ENCODE data around the gene BTC.
"Not testable (repeated sequence)": the region's sequence is repeated elsewhere in the genome, so short reads cannot be mapped to it uniquely, and the experiment has no call there.

Gene BTC, protein sequence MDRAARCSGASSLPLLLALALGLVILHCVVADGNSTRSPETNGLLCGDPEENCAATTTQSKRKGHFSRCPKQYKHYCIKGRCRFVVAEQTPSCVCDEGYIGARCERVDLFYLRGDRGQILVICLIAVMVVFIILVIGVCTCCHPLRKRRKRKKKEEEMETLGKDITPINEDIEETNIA

GRCh38 chr4:74794382-74795010 is at the start of gene BTC:
TSS of gene BTC (minus strand) at chr4:74794523. CDS start at chr4:74794325, 198 bp downstream.
- Histone ChIP-seq H3K4me3 (ENCODE audit: low read depth, low read length) (peak within 1 kb of the TSS; percentile 87), H3K27ac (ENCODE audit: low read depth, low read length) (no peak within 1 kb of the TSS)

GRCh38 chr4:74840936-74841509 is 46.7 kb upstream of the BTC start:
- peaks cover 15% of the 10 kb centered on the region for H3K27me3 ChIP-seq (ENCODE audit: insufficient read depth, low read length)
- H3K36me3 ChIP-seq (ENCODE audit: insufficient read depth, low read length) = no peaks in the 10 kb centered on the region
- no peak overlapping the region for H3K27ac ChIP-seq (ENCODE audit: low read depth, low read length)
- H3K4me3 ChIP-seq (ENCODE audit: low read depth, low read length) = no peak overlapping the region
- no peak overlapping the region for H2AFZ ChIP-seq (ENCODE audit: low read length, unreplicated experiment)
- H3K79me2 ChIP-seq (ENCODE audit: control insufficient read depth, insufficient read depth, low read length, unreplicated experiment) = no peaks in the 10 kb centered on the region
- H3K4me1 ChIP-seq (ENCODE audit: control insufficient read depth, insufficient read depth, low read length, unreplicated experiment) = peaks cover 3% of the 10 kb centered on the region

More at GRCh38 chr4:74794382-74795010, at the start of gene BTC:
- Histone ChIP-seq H3K27me3 (ENCODE audit: insufficient read depth, low read length) (peaks cover 30% of the 10 kb centered on the region), H3K4me1 (ENCODE audit: control insufficient read depth, insufficient read depth, low read length, unreplicated experiment) (no peaks in the 10 kb centered on the region), H3K79me2 (ENCODE audit: control insufficient read depth, insufficient read depth, low read length, unreplicated experiment) (no peaks in the 10 kb centered on the region), H3K36me3 (ENCODE audit: insufficient read depth, low read length) (no peaks in the 10 kb centered on the region), H2AFZ (ENCODE audit: low read length, unreplicated experiment) (peak within 1 kb of the TSS; percentile 74)

DNA sequence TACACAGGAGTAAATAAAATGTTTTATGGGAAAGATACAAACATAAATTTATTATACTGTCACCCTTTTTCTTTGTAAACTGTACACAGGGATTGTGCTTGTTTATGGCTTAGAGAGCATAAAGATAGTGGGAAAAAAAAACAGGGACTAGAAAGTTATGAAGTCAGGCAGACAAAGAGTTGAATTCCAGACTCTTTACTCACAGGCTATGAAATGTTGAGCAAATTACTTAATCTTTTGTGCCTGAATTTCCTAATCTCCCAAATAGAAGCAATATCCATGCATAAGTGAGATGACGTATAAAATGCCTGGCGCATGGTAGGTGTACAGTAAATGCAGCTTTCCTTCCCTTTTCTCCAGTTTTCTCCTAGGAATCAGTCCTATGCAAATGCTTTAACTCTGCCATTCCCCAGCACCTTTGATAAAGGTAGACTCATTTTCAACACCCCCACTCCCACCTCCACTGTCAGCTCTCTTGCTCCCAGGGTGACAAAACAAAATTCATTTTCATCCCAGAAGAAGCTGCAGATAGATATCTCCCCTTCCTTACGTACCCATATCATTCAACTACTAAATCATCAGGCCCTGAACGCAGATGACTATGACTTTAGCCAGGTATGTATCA is 44.5 kb upstream of the BTC start:
- Histone ChIP-seq H3K79me2 (ENCODE audit: control insufficient read depth, insufficient read depth, low read length, unreplicated experiment) (no peaks in the 10 kb centered on the region), H2AFZ (ENCODE audit: low read length, unreplicated experiment) (no peak overlapping the region), H3K36me3 (ENCODE audit: insufficient read depth, low read length) (no peaks in the 10 kb centered on the region), H3K27me3 (ENCODE audit: insufficient read depth, low read length) (peaks cover 15% of the 10 kb centered on the region; the same call in 1 of the 2 replicates), H3K4me1 (ENCODE audit: control insufficient read depth, insufficient read depth, low read length, unreplicated experiment) (peaks cover 3% of the 10 kb centered on the region), H3K27ac (ENCODE audit: low read depth, low read length) (no peak overlapping the region), H3K4me3 (ENCODE audit: low read depth, low read length) (no peak overlapping the region)

DNA sequence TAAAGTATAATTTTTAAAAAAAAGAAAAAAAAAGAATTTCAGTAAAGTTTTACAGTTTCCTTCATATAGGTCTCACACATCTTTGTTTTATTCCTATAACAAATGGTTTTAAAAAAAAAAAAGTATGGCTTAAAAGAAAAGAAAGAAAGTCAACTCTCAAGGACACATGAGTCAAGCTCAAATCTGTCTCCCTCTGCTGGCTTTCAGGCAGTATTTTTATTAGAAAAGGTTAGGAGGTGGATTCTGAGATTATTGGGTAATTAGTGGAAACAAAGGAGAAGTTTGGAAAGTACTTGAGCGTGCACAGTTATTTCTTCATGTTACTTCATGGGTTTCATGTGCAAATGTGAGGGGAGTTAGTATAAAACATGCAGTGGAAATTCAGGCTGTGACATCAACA is 36.6 kb upstream of the BTC start:
- Histone ChIP-seq H3K36me3 (ENCODE audit: insufficient read depth, low read length) (no peaks in the 10 kb centered on the region), H3K79me2 (ENCODE audit: control insufficient read depth, insufficient read depth, low read length, unreplicated experiment) (no peaks in the 10 kb centered on the region), H2AFZ (ENCODE audit: low read length, unreplicated experiment) (no peak overlapping the region), H3K27ac (ENCODE audit: low read depth, low read length) (no peak overlapping the region), H3K4me3 (ENCODE audit: low read depth, low read length) (no peak overlapping the region), H3K4me1 (ENCODE audit: control insufficient read depth, insufficient read depth, low read length, unreplicated experiment) (no peaks in the 10 kb centered on the region), H3K27me3 (ENCODE audit: insufficient read depth, low read length) (peaks cover 9% of the 10 kb centered on the region; the same call in 1 of the 2 replicates)

DNA sequence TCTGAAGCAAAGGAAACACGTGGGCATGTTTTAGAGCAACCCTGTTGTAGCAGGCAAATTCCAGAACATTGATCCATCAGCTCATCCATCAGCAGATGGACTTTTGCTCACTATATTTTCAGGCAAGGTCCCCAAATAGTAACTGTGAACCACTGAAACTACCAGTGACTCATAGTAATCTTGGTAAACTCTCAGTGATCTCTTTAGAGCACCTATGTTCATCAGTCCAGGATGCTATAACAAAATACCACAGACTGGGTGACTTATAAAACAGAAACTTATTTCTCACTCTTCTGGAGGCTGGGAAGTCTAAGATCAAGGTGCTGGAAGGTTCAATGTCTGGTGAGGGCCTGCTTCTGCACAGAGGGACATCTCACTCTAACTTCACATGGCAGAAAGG is 28.9 kb upstream of the BTC start:
- H2AFZ ChIP-seq (ENCODE audit: low read length, unreplicated experiment) = no peak overlapping the region
- H3K79me2 ChIP-seq (ENCODE audit: control insufficient read depth, insufficient read depth, low read length, unreplicated experiment) = no peaks in the 10 kb centered on the region
- no peaks in the 10 kb centered on the region for H3K36me3 ChIP-seq (ENCODE audit: insufficient read depth, low read length)
- H3K27ac ChIP-seq (ENCODE audit: low read depth, low read length) = no peak overlapping the region
- no peaks in the 10 kb centered on the region for H3K4me1 ChIP-seq (ENCODE audit: control insufficient read depth, insufficient read depth, low read length, unreplicated experiment)
- H3K4me3 ChIP-seq (ENCODE audit: low read depth, low read length) = no peak overlapping the region
- H3K27me3 ChIP-seq (ENCODE audit: insufficient read depth, low read length) = peaks cover 24% of the 10 kb centered on the region

GRCh38 chr4:74822603-74823002 is 28.3 kb upstream of the BTC start:
- H3K4me1 ChIP-seq (ENCODE audit: control insufficient read depth, insufficient read depth, low read length, unreplicated experiment) = no peaks in the 10 kb centered on the region
- H3K79me2 ChIP-seq (ENCODE audit: control insufficient read depth, insufficient read depth, low read length, unreplicated experiment) = no peaks in the 10 kb centered on the region
- peaks cover 24% of the 10 kb centered on the region for H3K27me3 ChIP-seq (ENCODE audit: insufficient read depth, low read length)
- no peaks in the 10 kb centered on the region for H3K36me3 ChIP-seq (ENCODE audit: insufficient read depth, low read length)
- H3K27ac ChIP-seq (ENCODE audit: low read depth, low read length) = no peak overlapping the region
- H3K4me3 ChIP-seq (ENCODE audit: low read depth, low read length) = no peak overlapping the region
- H2AFZ ChIP-seq (ENCODE audit: low read length, unreplicated experiment) = no peak overlapping the region

- no peak overlapping the region for H3K4me3 ChIP-seq (ENCODE audit: low read depth, low read length)
- no peaks in the 10 kb centered on the region for H3K4me1 ChIP-seq (ENCODE audit: control insufficient read depth, insufficient read depth, low read length, unreplicated experiment)
- H3K79me2 ChIP-seq (ENCODE audit: control insufficient read depth, insufficient read depth, low read length, unreplicated experiment) = no peaks in the 10 kb centered on the region
- no peaks in the 10 kb centered on the region for H3K36me3 ChIP-seq (ENCODE audit: insufficient read depth, low read length)
- peaks cover 24% of the 10 kb centered on the region for H3K27me3 ChIP-seq (ENCODE audit: insufficient read depth, low read length)
- no peak overlapping the region for H2AFZ ChIP-seq (ENCODE audit: low read length, unreplicated experiment)
- H3K27ac ChIP-seq (ENCODE audit: low read depth, low read length) = no peak overlapping the region
Observed at GRCh38 chr4:74821541-74821940, 27.2 kb upstream of the BTC start.

- no peak overlapping the region for H2AFZ ChIP-seq (ENCODE audit: low read length, unreplicated experiment)
- no peak overlapping the region for H3K27ac ChIP-seq (ENCODE audit: low read depth, low read length)
- no peaks in the 10 kb centered on the region for H3K79me2 ChIP-seq (ENCODE audit: control insufficient read depth, insufficient read depth, low read length, unreplicated experiment)
Observed at GRCh38 chr4:74814052-74814451, 19.7 kb upstream of the BTC start.

DNA sequence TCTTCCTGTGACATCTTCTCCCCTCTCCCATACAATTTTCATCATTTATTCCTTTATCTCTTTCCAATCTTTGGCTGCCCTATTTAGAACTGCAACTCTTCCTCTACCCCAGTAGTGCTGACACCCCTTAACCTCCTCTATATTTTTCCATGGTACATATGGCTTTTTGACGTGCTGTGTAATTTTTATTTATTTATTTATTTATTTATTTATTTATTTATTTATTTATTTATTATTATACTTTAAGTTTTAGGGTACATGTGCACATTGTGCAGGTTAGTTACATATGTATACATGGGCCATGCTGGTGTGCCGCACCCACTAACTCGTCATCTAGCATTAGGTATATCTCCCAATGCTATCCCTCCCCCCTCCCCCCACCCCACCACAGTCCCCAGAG is 17.7 kb upstream of the BTC start:
- H3K4me1 ChIP-seq (ENCODE audit: control insufficient read depth, insufficient read depth, low read length, unreplicated experiment); H3K4me3 ChIP-seq (ENCODE audit: low read depth, low read length); H3K27ac ChIP-seq (ENCODE audit: low read depth, low read length); H2AFZ ChIP-seq (ENCODE audit: low read length, unreplicated experiment); H3K36me3 ChIP-seq (ENCODE audit: insufficient read depth, low read length); H3K79me2 ChIP-seq (ENCODE audit: control insufficient read depth, insufficient read depth, low read length, unreplicated experiment): not testable (repeated sequence)
- peaks cover 24% of the 10 kb centered on the region; the same call in 1 of the 2 replicates for H3K27me3 ChIP-seq (ENCODE audit: insufficient read depth, low read length)

More at GRCh38 chr4:74814052-74814451, 19.7 kb upstream of the BTC start:
- H3K4me1 ChIP-seq (ENCODE audit: control insufficient read depth, insufficient read depth, low read length, unreplicated experiment) = no peaks in the 10 kb centered on the region
- H3K4me3 ChIP-seq (ENCODE audit: low read depth, low read length) = no peak overlapping the region
- peaks cover 24% of the 10 kb centered on the region; the same call in 1 of the 2 replicates for H3K27me3 ChIP-seq (ENCODE audit: insufficient read depth, low read length)
- H3K36me3 ChIP-seq (ENCODE audit: insufficient read depth, low read length) = no peaks in the 10 kb centered on the region

DNA sequence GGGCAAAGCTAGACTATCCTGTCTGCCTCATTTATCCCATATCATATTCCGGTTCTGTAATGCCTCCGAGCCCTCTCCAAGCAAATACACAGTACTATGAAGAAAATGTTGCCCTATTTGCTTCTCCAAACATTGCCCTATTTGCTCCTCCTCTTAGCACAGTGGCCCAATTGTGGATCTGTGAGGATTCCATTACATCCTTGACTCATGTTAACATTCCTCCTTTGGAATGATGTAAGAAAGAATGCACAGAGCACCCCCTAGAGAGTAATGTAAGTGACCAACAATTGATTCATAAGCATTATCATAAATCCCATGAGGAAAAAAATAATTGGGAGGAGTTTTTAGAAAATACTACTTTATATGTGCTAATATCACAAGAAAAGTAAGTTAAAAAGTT is 11.3 kb upstream of the BTC start:
- H3K4me1 ChIP-seq (ENCODE audit: control insufficient read depth, insufficient read depth, low read length, unreplicated experiment) = peaks cover 11% of the 10 kb centered on the region
- 0 out of 2 replicates have a peak, but pooled peaks cover 4% of the 10 kb centered on the region for H3K27me3 ChIP-seq (ENCODE audit: insufficient read depth, low read length)
- no peak overlapping the region for H3K4me3 ChIP-seq (ENCODE audit: low read depth, low read length)
- H2AFZ ChIP-seq (ENCODE audit: low read length, unreplicated experiment) = no peak overlapping the region
- H3K27ac ChIP-seq (ENCODE audit: low read depth, low read length) = no peak overlapping the region
- no peaks in the 10 kb centered on the region for H3K36me3 ChIP-seq (ENCODE audit: insufficient read depth, low read length)
- H3K79me2 ChIP-seq (ENCODE audit: control insufficient read depth, insufficient read depth, low read length, unreplicated experiment) = no peaks in the 10 kb centered on the region
